Measurements from ENCODE around the gene TMEM234.
A peak's percentile ranks its signal among the peaks of the same experiment; 100 is the strongest.
"Not testable (repeated sequence)": the region's sequence is repeated elsewhere in the genome, so short reads cannot be mapped to it uniquely, and the experiment has no call there.

The TMEM234 gene

DNA sequence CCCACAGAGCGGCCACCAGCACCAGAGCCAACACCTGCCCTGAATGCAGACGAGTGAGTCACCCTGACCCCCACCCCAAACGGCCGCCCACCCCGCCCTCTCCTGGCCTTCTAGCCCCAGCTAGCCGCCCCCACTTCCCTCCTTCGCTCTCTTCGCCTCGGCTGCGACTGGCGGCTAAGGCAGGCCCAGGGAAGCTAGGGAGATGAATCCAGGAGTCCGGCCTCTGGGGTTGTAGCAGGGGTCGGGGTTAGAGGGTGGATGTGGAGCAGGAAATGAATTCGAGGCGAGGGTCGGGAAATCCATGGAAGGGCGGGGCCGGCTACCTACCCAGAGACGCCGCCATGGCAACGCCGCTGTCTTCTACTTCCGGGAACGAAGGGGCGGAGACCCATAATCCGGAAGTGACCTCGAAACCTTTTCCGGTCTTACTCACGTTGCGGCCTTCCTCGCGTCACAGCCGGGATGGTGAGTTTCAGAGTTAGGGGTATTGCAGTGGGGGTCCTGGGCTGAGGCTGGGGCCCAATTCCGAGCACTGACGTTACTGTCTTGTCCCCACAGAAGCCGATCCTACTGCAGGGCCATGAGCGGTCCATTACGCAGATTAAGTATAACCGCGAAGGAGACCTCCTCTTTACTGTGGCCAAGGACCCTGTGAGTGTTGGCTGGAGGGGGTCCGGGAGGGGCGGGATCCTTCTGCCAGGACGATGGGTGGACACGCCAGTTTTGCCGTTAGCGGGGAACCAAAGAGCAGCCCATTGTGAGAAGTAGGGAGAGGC, at the start of gene TMEM234, which contains the start of gene EIF3I:
Gene TMEM234 (minus strand): TSS at position 374 of the 776 bp plus-strand sequence. CDS start 31 bp downstream, at position 343.
Gene EIF3I (plus strand): TSS at position 428 of the 776 bp plus-strand sequence. CDS start 35 bp downstream, at position 463.
- peak; percentile 96 for DNase-seq

GRCh38 chr1:32269744-32270143, 47.6 kb upstream of the TMEM234 start:
- DNase-seq: no peak

DNA sequence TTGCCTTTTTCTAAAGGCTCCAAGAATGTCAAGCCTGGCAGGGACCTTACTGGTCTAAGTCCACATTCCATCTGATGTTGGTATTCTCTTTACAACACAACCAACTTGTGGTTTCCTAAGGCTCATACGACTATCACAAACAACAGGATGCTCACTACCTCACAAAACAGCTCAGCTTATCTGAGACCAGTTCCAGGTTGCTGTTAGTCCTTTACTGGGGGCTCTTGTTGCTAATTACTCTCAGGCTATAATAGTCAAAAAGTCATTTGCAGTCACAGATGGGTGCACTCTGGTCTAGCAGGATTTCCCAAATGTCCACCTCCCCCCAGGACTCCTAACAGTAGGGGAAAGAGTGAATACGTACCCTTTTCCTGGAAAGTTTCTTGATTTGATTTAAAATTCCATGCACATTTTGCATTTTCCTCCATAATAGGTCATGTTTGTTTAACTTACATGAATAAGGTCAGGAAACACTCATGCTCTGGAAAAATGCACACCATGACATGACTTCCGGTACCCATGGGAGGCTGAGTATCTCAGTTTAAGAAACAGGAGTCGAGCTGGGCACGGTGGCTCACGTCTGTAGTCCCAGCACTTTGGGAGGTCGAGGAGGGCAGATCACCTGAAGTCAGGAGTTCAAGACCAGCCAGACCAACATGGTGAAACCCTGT, 44.9 kb upstream of the TMEM234 start:
- no peak for DNase-seq

DNA sequence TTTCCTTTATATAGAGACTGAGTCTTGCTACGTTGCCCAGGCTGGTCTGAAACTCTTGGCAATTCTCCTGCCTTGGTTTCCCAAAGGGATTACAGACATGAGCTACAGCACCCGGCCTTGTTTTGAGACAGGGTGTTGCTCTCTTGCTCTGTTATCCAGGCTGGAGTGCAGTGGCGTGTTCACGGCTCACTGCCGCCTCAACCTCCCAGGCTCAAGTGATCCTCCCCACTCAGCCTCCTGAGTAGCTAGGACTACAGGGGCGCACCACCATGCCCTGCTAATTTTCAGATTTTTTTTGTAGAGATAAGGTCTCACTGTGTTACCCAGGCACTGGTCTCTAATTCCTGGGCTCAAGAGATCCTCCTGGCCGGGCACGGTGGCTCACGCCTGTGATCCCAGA, 43.7 kb upstream of the TMEM234 start:
- DNase-seq: no peak

DNA sequence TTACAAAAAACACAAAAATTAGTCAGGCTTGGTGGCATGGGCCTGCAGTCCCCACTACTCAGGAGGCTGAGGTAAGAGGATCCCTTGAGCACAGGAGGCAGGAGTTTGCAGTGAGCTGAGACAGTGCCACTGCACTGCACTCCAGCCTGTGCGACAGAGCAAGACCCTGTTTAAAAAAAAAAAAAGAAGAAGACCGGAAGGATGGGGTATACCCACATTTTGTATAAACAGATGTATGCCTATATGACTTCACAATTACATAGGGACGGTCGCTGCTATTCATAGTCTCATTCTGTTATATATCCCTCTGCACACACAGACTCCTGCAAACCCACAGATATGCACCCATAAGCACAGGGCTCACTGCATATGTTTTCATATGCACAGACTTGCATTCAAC, 41.6 kb upstream of the TMEM234 start:
- no peak for DNase-seq

DNA sequence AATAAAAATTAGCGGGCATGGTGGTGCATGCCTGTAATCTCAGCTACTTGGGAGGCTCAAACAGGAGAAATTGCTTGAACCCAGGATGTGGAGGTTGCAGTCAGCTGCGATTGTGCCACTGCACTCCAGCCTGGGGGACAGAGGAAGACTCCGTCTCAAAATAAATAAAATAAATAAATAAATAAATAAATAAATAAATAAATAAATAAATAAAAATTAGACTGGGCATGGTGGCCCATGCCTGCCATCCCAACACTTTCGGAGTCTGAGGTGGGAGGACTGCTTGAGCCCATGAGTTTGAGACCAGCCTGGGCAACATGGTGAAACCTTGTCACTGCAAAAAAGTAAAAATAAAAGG, 41.1 kb upstream of the TMEM234 start:
- not testable (repeated sequence) for DNase-seq

GRCh38 chr1:32257227-32257508, 35.0 kb upstream of the TMEM234 start:
- no peak for DNase-seq

DNA sequence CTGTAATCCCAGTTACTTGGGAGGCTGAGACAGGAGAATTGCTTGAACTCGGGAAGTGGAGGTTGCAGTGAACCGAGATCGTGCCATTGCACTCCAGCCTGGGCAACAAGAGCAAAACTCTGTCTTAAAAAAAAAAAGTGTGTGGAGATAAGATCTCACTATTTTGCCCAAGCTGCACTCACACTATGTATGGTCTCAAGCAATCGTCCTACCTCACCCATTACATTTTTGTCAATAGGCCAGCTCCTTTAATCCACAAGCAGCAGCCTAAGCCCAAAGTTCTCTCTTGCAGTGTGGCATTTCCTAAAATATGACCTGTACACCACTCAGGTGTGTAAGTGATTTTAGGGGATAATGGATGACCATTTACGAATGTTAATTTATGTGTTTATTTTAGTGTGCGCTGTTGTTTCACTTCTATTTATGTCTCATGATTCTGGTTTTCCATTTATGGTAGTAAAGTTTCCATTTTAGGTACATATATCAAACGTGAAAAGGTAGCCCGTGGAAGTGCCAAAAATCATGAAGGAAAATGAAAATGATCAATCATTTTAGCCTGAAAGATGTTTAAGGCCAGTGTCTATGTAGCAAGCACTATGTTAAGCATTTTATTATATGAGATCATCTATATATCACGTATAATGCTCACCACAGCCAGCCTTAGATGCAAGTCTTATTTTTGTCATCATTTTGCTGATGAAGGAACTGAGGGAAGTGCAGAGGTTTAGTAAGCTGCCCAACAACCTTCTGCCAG, 34.5 kb upstream of the TMEM234 start:
- no peak for DNase-seq

DNA sequence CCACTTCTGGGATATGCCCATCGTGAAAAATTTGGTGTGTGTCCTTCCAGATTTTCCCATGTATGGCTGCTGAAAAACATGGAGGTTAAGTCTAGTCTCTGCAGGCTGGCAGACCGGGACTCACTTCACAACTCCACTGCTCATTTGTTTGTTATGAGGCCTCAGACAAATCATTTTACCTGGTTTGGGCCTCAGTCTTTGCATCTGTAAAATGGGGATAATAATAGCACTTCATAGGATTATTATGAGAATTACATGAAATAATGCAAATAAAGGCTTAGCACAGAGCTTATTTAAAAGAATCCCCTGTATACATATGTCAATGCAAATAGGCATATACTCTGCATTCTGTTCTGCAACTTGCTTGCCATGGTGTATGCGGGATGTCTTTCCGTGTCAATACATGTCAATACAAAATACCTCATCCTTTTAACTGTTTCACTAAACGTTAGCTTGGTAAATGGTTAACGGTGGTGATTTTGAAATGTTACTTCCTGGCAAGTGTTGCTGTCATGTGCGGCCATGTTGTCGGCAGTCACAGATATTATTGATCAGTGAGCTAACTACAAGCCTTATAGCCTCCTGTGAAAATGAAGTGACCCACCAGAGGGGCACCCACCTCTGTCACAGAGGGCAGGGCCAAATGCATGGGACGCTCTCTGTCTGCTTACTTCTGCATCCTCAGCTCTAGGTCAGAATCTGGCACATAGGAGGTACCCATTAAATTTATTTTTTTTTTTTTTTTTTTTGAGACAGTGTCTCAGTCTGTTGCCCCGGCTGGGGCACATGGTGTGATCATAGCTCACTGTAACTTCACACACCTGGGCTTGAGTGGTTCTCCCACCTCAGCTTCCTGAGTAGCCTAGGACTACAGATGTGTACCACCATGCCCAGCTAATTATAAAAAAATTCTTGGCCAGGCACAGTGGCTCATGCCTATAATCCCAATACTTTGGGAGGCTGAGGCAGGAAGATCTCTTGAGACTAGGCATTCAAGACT, 33.2 kb upstream of the TMEM234 start:
- DNase-seq: no peak

DNA sequence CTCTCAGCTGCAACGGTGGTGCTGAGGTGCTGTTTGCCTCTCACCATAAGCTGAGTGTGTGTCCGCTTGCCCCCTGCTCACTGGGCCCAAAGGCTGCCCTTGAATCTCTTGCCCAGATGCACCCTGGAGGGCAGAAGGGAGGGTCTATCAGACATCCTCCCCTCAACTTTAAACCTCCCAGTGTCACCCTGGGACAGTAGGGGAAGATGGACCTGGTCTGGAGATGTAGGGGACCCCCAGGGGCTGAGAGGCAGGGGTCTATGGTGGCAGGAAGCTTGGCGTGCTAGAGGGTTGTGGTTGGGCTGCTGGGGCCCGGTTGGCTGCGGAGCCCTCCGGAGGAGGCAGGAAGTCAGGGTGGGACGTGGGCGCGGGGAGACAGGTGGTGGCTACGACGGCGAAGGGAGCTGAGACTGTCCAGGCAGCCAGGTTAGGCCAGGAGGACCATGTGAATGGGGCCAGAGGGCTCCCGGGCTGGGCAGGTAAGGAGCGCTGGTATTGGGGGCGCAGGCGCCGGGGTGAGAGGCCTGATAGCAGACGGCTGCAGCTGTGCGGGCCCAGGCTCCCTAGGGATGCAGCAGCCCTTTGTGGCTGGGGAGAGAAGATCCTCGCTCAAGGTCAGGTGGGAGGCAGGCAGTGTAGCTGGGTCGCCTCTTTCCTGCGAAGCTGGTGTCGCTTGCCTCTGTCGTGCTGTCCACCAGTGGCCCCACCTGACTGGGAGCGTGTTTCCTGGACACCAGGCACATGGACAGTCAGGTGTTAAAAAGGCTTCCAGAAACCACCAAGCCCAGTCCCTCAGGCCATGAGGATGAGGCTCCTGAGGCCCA, 29.0 kb upstream of the TMEM234 start, which contains the start of gene LCK:
Gene LCK (plus strand): TSS at position 373 of the 824 bp plus-strand sequence. CDS start 23,065 bp downstream, outside the sequence.
- DNase-seq: no peak

- DNase-seq: peak; percentile 64
Observed at GRCh38 chr1:32249831-32250525, 27.8 kb upstream of the TMEM234 start.

GRCh38 chr1:32247983-32248889, 26.1 kb upstream of the TMEM234 start:
- peak; percentile 77 for DNase-seq

DNA sequence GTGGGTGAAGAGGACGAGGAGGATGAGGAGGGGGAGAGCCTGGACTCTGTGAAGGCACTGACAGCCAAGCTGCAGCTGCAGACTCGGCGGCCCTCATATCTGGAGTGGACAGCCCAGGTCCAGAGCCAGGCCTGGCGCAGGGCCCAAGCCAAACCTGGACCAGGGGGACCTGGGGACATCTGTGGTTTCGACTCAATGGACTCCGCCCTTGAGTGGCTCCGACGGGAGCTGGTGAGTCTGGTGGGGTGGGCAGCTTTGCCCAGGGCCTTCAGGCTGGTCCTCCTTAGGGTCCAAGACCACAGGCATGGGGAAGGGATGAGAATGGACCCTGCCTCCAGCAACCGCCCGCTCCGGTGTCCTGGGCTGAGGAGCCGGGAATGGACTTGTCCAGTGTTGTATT, 25.3 kb upstream of the TMEM234 start:
- DNase-seq: no peak

DNA sequence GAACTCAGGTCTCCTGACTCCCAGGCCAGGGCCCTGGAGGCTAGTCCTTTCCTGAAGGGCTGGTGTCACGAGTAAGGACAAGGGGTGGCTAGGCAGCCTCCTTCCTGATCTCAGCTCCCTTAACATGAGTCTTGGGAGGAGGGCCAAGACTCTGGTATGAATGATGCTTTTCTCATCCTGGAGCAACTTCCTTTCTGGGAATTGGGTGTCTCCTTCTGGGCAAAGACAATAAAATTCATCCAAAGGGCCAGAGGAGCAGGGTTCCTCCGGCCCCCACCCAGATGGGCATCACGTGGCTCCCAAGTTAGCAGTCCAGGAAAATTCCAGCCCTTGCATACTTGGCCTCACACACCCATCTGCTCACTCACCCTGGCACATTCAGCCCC, 24.7 kb upstream of the TMEM234 start, which contains the start of gene FAM167B:
Gene FAM167B (plus strand): TSS at position 335 of the 386 bp plus-strand sequence. CDS start 200 bp downstream, outside the sequence.
- peak; percentile 49 for DNase-seq

DNA sequence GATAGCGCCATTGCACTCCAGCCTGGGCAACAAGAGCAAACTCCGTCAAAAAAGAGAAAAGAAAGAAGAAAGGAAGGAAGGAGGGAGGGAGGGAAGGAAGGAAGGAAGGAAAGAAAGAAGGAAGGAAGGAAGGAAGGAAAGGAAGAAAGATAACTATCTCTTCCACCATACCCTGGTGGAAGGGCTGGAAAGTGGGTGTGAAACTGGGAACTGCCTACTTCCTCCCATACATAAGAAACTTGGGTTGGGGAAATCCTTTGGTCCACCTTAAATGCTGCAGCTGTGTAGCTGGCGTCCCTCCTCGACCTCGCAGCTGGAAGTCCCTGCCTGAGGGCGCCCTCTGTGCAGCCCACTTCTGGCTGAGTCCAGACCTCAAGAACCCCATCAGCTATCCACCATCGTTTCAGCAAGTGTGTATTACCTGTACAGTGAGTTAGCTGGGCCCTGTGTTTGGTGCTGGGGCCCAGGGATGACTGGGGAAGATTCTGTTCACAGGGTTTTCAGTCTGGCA, 20.2 kb upstream of the TMEM234 start:
- peak; percentile 70 for DNase-seq

GRCh38 chr1:32241001-32241763, 19.0 kb upstream of the TMEM234 start:
- DNase-seq: peak; percentile 82

DNA sequence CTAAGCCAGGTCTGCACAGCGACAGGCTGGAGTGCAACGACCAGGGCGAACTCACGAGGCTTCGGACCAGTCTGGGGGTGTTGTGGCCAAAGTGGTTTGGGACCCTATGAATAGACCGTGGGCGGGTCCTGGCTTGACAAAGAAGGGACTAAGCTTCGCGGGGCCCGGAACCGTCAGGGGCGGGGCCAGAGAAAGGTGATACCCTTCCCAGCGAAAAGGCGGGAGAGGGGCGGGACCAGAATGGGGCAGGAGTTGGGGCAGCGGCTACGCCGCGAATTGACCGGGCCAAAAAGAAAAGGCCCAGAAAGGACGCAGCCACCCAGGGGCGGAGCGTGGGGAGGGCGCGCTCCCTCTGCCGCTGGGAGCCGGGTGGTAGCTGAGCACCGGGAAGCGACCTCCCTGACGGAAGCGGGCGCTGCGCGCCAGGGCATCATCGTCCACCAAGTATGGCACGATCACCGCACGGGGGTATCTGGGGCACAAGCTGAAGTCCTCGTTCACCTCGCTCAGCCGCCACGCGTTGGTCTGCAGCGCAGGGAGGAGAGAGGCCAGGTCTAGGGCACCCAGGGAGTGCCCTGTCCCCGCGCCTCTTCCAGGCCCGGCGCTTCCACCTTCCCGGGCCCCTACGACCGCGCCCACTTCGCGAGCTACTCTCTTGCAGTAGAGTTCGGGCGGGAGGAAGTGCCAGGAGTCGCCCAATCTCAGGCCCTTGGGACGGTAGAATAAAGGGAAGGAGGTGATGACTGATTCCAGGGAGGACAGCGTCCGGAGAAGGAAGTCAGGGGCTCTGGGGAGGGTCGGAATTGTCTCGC, 18.2 kb upstream of the TMEM234 start:
- DNase-seq: peak; percentile 80

GRCh38 chr1:32239790-32240139, 17.6 kb upstream of the TMEM234 start:
- DNase-seq: no peak

Data from femur (tissue), 1 donor.